Stimulated activated CD8-positive, alpha-beta memory T cell treated with anti-CD3 and anti-CD28 coated beads, Interleukin-4, amount 100 ng/mL, for 1 hour (primary cell): ENCODE measurements around the gene SCAF11.
"Not testable (repeated sequence)": the region's sequence is repeated elsewhere in the genome, so short reads cannot be mapped to it uniquely, and the experiment has no call there.

ENCODE experiments used
- DNase-seq, 2 donors: peaks; one replicate each; pipeline ENCODE4 v3.0.0-alpha.2; 2020; ENCODE audit warnings: low read depth in 2 of 2, low spot score in 1 of 2

Gene SCAF11

GRCh38 chr12:45990468-45991283, at the start of gene SCAF11:
TSS of gene SCAF11 (minus strand) at chr12:45990574. CDS start at chr12:45964167, 26,407 bp downstream.
- DNase-seq, result peak; percentile 100

- DNase-seq, result not testable (repeated sequence)
Observed at GRCh38 chr12:46037066-46037465, 46.7 kb upstream of the SCAF11 start.

- DNase-seq, result no peak
Observed at GRCh38 chr12:46027172-46027571, 36.8 kb upstream of the SCAF11 start.

GRCh38 chr12:46024099-46024498, 33.7 kb upstream of the SCAF11 start:
- DNase-seq, result no peak

- DNase-seq, result no peak
Observed at GRCh38 chr12:46020768-46021167, 30.4 kb upstream of the SCAF11 start.

- DNase-seq, result not testable (repeated sequence)
Observed at GRCh38 chr12:46018712-46019111, 28.3 kb upstream of the SCAF11 start.

GRCh38 chr12:46017866-46018375, 27.5 kb upstream of the SCAF11 start:
- DNase-seq, result not testable (repeated sequence)

GRCh38 chr12:46005823-46006222, 15.4 kb upstream of the SCAF11 start:
- DNase-seq, result no peak

GRCh38 chr12:46005151-46005797, 14.9 kb upstream of the SCAF11 start:
- DNase-seq, result no peak

GRCh38 chr12:46004715-46005114, 14.3 kb upstream of the SCAF11 start:
- DNase-seq, result no peak

- DNase-seq, result not testable (repeated sequence)
Observed at GRCh38 chr12:46000076-46000475, 9.7 kb upstream of the SCAF11 start.

GRCh38 chr12:45994736-45995135, 4.4 kb upstream of the SCAF11 start:
- no peak for DNase-seq

GRCh38 chr12:45991284-45992249, 1.2 kb upstream of the SCAF11 start:
- peak; percentile 37 to 46 for DNase-seq

GRCh38 chr12:45989721-45990467, 480 bp downstream of the SCAF11 start:
- peak; percentile 17 to 31 for DNase-seq

- DNase-seq, result no peak
Observed at GRCh38 chr12:45989287-45989686, 1.1 kb downstream of the SCAF11 start.

- no peak for DNase-seq
Observed at GRCh38 chr12:45988264-45988663, 2.1 kb downstream of the SCAF11 start.

GRCh38 chr12:45987340-45987727, 3.0 kb downstream of the SCAF11 start:
- no peak for DNase-seq

- DNase-seq, result no peak
Observed at GRCh38 chr12:45986641-45987339, 3.6 kb downstream of the SCAF11 start.

GRCh38 chr12:45981075-45981837, 9.1 kb downstream of the SCAF11 start:
- no peak for DNase-seq
